Islet of Langerhans (tissue), 1 donor: ENCODE measurements around the gene CLHC1.
"Not testable (repeated sequence)": the region's sequence is repeated elsewhere in the genome, so short reads cannot be mapped to it uniquely, and the experiment has no call there.

Experiments
- FAIRE-seq: peaks from one replicate; lab custom pipeline; 2011; peaks lifted over from hg19 to GRCh38; lab: Jason Lieb, UNC

CLHC1 gene

DNA sequence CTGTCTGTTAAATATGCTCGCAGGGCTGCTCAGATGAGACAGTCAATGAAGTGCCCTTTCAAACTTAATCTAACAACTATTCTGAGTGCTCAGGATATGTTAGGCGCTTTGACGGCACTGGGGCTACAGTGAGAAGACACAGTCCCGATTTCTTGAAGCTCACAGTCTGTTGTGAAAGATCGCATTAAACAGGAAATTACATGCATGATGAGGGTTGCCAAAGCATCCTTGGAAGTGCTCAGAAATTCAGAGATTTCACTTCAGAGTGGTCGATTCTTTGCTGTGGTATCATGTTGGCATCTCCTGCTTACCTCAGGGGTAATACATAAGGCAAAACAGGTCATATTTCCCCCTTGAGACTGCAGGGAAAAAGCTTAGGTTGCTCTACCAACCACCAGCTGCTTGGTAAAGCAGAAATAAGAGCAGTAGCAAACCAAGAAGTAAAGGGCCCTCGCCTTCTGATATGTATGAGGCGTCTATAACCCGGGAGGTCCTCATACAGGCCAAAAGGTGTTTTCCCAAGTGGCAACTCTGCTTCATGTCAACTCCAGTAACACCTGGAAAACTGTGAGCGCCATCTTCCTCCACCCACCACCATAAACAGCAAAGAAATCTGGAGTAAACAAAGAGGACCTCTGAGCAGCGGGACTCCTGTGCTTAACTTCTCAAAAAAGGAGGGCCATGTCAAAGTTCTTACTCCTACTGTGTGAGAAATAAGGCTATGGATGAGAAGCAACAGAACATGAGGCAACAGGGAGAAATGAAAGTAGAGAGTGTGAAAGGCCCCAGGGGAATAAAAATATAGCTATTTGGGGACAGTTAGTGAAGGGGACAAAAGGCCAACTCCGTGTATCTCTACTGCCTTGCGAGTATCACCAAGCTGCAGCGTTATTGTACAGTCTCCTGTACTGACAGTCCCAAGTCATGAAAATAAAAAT is 79.3 kb downstream of the CLHC1 start:
- no peak for FAIRE-seq

DNA sequence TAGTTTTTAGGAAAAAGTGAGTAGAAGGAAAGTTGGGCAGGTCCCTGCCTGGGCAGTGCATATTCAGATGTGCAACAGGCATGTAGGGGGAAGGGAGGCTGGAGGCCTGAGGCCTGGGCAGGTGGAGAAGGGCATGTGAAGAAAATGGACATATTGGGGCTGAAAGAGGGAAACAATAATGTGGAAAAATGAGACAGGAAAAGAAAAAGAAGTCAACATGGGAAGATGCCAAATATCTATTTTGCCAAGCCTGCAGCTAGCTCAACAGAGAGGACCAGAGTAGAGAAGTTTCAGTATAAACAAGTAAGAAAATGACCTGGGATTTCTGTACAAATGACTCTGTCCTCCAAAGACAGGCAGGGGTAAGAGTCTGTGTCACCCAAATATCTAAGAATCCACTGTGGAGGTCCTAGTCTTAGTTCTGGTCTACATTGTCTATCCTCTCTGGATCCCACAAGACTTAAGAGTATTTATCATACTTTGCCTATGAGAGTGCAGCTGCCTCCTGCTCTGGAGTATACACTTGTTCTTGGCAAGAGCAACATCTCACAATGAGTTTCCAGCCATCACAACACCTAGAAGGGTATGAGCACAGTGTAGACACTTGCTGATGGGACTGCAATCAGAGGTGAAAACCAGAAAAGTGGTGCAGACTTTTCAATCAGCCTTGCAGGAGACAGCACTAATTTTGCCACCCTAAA is 80.2 kb downstream of the CLHC1 start:
- no peak for FAIRE-seq

DNA sequence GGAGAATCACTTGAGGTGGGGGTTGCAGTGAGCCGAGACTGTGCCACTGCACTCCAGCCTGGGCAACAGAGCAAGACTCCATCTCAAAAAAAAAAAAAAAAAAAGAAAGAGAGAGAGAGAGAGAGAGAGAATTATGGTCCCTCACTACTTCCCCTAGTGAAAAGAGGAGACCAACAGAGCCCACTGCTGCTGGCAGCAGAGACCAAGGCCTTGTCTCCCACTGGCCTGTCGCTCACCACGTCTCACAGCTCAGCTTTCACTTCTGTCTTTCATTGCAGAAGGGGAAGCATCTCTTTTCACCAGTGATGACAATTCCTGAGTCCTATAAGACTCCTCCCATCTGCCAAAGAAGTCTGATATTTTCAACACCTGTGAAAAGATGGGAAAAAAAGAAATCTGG is 81.3 kb downstream of the CLHC1 start:
- FAIRE-seq: no peak

DNA sequence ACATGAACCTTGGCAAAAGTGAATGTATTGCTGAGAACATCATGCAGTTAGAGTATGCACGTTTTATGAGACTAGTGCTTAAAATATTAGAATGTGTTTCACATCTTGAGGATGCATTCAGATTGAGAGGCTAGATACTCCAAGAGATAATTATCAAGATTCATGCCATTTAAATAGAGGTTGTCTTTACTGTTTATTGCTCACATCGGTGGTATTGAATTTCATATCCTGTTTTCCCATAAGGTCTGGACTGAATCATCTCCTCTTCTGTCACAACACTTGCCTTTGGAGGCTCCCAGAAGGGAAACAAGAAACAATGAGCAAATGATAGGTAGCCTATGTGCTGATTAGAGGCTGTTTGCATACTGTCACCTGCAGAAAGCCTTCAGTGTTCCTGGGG is 83.8 kb downstream of the CLHC1 start:
- no peak for FAIRE-seq

DNA sequence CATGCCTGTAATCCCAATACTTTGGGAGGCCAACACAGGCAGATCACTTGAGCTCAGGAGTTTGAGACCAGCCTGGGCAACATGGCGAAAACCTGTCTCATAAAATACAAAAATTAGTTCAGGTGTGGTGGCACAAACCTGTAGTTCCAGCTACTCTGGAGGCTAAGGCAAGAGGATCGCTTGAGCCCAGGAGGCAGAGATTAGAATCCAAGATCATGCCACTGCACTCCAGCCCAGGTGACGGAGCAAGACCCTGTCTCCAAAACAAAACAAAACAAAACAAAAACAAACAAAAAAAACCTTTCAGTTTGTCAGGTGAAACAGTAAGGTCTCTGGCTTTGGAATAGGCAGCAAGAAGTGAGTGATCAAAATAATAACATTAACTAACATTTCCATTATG is 84.6 kb downstream of the CLHC1 start:
- FAIRE-seq: no peak

DNA sequence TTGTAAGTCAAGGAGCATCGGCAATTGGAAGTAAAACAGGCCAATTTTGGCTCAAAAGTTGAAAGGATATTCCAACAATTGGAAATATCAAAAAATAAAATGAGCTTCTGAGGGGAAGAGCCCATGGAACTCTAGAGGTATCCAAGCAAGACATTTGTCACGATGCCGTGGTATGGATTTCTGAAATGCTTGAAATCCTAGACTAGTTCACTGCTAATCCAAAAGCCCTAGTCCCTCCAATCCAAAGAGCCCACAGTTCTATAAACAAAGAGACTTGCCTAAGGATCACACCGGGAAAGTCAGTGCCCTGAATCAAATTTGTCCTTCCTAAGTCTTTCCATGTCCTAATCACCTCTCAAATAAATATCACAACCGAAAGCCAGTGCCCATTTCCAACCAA is 85.1 kb downstream of the CLHC1 start:
- FAIRE-seq: no peak

DNA sequence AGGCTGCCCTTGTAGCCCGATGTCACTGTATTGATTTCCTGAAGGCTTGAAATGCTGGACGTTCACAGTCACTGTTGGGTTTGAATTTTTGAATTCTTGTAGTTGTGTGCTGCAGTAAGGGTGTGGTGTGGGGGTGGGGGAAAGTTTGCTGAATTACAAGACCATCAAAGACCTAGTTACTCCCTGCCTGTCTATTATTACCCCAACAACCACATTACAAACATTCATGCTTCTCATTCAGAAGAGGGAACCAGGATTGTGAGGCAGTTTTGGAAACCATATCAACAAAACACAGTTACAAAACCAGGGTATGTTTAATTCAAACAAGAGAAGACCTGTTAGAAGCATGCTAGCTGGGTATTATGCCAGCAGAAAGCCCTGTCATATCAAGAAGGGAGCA is 85.8 kb downstream of the CLHC1 start:
- FAIRE-seq: no peak

DNA sequence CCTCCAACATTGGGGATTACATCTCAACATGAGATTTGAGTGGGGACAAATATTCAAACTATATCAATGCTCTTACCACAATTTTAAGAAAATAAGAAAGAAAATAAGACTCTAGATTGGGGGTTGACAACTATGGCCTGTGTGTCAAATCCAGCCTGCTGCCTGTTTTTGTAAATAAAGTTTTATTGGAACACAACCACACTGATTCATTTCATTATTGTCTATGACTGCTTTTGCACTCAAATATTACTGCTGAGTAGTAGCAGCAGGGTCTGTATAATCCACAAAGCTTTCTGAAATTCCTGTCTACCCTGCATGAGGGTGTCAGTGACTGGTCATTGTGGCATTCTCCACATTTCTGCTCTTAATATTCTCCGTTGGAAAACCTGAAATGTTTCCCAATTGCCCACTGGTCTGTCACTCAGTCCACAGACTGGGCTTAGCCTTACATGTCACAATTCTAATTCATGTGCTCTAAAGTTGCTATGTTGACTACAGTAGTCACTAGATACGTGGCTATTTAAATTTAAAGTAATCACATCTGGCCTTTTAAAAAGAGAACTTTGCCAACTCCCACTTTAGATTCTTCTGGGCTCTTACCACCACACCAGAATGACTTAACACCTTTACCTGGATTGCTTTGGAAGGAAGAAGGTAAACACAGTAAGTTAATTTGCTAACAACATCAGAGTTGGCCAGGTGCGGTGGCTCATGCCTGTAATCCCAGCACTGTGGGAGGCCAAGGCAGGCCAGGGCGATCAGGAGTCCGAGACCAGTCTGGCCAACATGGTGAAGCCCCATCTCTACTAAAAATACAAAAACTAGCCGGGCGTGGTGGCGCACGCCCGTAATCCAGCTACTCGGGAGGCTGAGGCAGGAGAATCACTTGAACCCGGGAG is 86.9 kb downstream of the CLHC1 start:
- FAIRE-seq: no peak

DNA sequence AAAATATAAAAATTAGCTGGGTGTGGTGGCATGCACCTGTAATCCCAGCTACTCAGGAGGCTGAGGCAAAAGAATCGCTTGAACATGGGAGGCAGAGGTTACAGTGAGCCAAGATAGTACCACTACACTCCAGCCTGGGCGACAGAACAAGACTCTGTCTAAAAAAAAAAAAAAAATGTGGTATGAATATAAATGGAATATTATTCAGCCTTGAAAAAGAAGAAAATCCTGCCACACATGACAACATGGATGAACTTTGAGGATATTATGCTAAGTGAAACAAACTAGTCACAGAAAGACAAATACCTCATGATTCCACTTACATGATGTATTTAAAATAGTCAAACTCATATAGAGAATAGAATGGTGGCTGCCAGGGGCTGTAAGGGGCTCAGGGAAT is 88.4 kb downstream of the CLHC1 start:
- FAIRE-seq: not testable (repeated sequence)

DNA sequence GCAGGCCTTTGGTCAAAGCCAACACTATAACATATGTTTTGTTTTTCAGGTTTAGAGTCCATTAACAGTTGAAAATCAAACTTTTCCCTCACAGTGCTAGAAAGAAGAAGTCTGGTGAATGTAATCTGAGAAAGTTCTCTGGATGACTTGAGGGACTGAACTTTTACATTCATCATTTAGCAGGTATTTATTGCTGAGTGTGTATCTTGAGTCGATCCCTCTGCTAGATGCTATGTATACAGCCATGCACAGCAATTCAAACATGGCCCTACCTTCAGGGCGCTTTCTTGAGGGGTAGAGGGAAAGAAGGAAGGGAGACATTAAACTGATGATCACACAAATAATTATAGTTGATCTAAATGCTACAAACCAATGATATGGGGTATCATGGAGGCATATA is 89.6 kb downstream of the CLHC1 start:
- FAIRE-seq: no peak

DNA sequence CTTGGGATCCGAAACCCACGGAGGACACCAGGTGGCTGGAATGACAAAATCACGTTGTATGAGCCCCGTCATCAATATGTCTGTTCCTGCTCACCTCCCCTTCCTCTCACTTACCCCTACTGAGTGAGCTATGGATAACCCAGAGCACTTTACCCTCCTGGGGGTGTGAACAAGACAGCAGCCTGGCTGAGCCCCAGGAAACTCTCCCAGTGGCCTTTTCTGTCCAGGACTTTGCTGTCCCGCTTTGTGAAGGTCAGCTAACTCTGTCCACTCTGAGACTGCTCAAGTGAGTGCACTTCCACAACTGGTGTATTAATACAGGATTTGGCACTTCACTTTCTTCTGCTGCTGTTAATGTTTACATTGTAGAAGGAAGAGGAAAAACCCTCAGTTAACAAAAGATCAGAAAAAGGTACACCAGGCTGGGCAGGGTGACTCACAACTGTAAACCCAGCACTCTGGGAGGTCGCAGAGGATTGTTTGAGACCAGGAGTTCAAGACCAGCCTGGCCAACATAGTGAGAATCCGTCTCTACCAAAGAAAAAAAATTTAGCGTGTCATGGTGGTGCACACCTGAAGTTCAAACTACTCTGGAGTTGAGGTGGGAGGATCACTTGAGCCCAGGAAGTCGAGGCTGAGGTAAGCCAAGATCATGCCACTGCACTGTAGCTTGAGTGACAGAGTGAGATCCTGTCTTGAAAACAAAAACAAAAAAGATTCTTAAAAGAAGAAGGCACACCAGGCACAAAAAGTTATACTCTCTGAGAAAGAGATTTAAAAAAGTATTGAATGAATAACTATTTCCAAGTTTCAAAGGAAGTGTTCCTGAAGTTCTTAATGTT is 90.3 kb downstream of the CLHC1 start:
- FAIRE-seq: no peak

DNA sequence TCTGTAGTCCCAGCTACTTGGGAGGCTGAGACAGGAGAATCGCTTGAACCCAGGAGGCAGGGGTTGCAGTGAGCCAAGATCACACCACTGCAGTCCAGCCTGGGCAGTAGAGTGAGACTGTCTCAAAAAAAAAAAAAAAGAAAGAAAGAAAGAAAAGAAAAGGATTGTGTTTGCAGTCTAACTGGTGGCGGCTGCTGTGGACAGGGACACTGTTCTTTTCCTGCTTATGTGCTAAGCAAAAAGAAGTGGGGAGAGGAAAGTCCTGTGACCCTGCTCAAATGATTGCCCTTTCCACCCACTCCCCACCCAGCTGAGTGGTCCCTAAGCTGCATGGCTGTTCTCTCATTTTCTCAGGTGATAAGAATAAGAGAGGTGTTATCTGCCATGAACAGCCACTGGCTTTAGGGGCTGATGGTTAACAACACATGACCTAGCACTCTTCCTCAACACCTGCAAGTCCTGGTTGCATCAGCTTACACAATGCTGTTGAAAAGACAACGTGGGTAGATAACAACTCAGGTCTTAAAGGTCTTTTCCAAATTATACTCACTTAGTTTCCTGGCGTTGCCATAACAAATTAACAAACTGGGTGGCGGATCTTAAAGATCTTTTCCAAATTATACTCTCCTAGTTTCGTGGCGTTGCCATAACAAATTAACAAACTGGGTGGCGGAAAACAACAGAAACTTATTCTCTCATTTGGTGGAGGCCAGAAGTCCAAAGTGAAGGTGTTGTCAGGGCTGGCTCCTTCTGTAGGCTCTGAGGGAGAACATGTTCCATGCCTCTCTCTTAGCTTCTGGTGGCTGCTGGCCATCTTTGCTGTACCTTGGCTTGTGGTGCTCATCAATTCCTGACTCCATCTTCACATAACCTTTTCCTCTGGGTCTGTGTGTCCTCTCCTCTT is 91.5 kb downstream of the CLHC1 start:
- no peak for FAIRE-seq

DNA sequence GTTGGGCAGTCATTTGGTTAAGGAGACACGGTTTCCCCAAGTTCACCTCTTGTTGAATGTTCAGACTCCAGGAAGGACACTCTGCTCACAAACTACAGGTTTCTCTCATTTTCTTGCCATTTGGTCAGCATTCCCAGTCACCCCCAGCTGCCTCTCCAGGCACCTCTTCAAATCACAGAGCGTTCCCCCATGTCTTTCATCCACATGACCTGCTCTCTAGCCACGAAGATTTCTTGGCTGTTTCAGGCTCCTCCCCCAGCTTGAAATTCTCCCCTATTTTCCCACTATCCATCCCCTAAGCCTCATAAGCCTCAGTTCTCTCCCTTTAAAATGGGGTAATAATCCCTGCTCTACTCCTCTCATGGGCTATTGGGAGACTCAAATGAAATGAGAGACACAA is 92.8 kb downstream of the CLHC1 start:
- no peak for FAIRE-seq

DNA sequence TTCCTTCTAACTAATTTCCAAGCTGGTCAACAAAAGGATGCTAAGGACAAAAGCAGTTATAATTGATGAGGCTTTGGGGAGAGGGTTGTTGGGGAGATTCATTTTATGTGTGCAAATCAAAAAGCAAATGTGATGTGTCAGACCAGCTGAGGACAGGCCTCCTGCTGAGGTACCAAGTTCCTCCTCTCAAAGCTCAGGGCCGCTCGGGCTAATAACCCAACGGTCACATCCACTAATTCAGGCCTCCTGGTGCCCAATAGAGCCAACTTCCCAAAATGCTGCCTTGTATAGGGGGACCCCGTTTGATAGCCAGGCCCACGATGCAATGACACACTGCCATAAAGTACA is 93.2 kb downstream of the CLHC1 start:
- no peak for FAIRE-seq

DNA sequence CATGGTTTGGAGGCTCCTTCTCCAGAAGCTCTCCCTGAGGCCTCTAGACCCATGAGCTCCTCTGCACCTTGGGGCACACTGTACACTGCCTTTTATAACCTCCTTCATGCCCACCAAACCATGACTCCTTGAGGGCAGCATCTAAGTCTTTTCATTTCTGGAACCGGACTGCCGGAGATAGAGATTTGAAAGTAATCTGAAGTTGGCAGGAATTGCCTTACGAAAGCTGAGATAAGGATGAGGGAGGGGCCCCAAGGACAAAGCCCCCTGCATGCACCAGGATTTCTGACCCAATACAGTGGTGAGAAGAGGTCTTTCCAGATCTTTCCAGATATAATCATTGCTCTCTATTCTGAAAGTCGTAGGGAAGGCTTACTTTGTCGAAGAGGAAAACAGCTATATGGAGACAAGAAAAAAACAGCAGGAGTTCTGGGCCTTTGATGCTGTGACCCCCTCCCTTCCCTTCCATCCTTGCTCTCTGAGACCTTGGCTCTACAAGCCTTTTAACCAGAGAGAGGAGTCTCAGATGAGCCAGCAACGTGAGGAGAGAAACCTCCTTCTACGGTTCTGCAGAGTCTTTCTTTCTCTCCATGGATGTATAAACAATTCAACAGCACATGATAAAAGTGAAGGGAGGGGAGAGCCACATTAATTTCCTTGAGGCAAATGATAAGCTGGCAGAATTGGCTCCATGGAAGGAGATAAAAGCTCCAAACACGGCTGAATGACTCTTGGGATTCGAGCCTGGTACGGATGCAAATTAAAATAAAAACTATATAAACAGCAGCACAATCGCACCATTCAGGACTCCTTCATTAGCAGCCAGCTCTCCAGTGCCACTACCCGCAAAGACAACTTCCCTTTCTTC is 93.8 kb downstream of the CLHC1 start:
- FAIRE-seq: no peak

DNA sequence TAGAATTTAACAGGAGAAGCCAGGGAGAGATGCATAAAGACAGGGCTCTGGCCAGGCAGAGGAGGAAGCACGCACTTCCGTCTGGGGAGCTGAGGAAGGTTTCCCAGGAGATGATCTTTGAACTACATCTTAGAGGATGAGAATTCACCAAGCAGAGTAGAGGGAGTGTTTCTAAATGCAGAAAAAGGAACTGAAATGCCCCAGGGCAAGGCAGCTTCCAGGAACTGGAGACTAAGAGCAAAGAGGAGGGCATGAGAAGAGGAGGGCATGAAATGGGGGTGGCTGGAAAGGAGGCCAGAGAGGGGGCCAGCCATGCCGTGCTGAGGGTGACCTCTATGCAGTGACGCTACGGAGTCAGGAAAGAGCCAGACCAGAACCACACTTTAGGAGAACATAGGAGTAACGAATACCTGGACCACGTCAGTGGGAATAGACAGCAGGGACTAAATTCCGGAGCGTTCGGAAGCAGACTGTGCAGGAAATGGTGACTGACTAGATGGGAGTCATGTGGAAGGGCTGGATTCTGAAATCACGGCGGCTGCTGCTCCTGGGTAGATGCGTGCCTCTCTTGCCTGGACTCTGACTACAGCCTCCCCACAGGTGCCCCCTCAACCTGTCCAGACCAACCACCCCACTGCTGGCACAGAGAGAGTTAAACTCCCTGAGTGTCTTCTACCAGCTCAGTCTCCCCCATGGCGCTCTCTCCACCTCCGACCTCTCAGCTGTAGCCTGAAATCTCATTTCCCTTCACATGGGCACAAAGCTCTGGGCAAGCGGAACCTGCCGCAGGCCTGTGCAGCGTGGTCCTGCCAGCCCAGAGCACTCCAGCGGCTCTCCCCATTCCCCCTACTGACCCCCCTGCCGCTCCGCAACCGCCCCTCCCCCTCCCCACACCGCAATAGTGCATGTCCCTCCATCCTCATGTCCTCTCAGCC is 94.8 kb downstream of the CLHC1 start:
- FAIRE-seq: no peak

DNA sequence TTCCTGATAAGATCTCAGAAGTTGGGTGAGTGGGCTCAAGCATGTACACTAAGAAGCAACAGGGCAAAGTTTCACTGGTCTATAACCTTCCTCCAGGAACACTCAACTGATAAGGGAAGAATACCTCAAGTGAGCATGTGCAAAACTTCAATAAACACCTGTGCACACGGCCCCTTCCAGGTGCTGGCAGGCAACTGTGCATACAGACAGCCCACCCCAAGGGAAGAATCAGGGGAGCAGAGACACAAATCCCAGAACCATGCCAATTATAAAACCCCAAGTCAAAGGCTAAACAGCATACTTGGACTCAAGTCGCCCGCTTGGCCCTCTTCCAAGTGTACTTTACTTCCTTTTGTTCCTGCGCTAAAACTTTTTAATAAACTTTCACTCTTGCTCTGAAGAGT is 96.0 kb downstream of the CLHC1 start:
- no peak for FAIRE-seq

DNA sequence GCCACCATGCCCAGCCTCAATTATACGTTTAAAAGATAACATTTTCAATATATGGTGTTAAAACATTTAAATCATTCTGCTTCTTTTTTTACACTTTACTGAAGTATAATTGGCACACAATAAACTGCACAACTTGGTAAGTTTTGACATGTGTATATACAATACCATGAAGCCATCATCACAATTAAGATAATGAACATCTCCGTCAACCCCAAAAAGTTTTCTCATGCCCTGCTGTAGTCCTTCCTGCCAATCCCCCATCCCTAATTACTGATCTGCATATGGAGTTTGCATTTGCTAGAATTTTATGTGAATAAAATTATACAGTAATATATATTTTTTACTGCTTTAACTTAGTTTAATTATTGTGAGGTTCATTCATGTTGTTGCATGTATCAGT is 96.6 kb downstream of the CLHC1 start:
- no peak for FAIRE-seq

DNA sequence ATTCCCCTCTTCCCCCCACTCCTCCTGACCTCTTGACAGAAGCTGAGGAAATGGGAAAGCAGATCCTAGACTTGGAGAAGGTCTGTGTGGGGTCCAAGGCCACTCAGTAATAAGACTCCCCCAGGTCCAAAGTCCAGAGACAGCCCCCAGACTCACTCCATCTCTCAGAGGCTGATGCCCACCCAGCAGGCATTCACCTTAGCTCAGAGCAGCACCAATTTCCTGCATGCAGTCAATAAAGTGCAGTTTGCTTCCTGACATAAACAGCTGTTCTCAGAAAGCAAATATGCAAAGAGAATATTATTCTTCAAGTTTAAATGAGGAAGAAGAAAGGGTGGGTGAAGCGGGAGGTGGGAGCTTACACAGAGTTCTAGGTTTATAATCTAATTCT is 97.8 kb downstream of the CLHC1 start:
- no peak for FAIRE-seq
